ENCODE results near the gene ZSWIM6. TPM values are rescaled to one million over a fixed set of nuclear protein-coding genes. Genes with fewer than 3 reads are reported as not detected.

Gene ZSWIM6
- total RNA-seq, 4 donors from 2014 or later, result 13.3 to 19.4 (median 16.0) TPM

GRCh38 chr5:61477788-61478187 lies 145.7 kb downstream of the ZSWIM6 start:
- H3K27ac ChIP-seq, result no peak overlapping the region
- no peak for TF ChIP-seq CTCF (IDR thresholded peaks at IDR 0.05)
- TF ChIP-seq POLR2A (IDR thresholded peaks at IDR 0.05), result no peak
- no peak for DNase-seq
- H3K4me1 ChIP-seq, result no peaks in the 10 kb centered on the region
- H3K36me3 ChIP-seq, result peaks cover 0 to 6% (median 0%) of the 10 kb centered on the region in 3 donors
- H3K27me3 ChIP-seq, result no peaks in the 10 kb centered on the region
- H3K9me3 ChIP-seq, result no peaks in the 10 kb centered on the region
- no peak overlapping the region for H3K4me3 ChIP-seq

- TF ChIP-seq POLR2A (IDR thresholded peaks at IDR 0.05) (no peak), CTCF (IDR thresholded peaks at IDR 0.05) (no peak)
- Histone ChIP-seq H3K36me3 (no peaks in the 10 kb centered on the region), H3K9me3 (no peaks in the 10 kb centered on the region), H3K27ac (no peak overlapping the region), H3K4me1 (no peaks in the 10 kb centered on the region), H3K4me3 (no peak overlapping the region), H3K27me3 (no peaks in the 10 kb centered on the region)
- no peak for DNase-seq
Measured at GRCh38 chr5:61479850-61480614, 148.0 kb downstream of the ZSWIM6 start.

DNA sequence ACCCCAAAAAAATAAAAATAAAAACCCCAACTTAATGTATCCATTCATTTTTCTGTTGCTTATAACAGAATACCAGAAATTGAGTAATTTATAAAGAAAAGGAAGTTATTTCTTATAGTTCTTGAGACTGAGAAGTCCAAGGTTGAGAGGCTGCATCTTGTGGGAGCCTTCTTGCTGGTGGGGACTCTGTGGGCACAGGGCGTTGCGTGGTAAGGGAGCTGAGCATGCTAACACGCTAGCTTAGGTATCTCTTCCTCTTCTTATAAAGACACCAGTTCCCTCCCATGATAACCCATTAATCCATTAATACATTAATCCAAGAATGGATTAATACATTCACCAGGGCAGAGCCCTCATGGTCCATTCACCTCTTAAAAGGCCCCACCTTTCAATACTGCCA lies 150.9 kb downstream of the ZSWIM6 start:
- DNase-seq, result no peak
- TF ChIP-seq CTCF (IDR thresholded peaks at IDR 0.05) (no peak), POLR2A (IDR thresholded peaks at IDR 0.05) (no peak)

DNA sequence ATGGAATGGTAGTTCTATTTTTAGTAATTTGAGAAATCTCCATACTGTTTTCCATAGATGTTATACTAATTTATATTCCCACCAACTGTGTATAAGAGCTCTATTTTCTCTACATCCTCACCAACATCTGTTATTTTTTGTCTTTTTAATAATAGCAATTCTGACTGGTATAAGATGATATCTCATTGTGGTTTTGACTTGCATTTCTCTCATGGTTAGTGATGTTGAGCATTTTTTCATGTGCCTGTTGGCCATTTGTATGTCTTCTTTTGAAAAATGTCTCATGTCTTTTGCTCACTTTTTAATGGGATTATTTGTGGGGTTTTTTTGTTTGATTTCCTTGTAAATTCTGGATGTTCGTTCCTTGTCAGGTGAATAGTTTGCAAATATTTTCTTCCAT lies 154.4 kb downstream of the ZSWIM6 start:
- H3K36me3 ChIP-seq, result no peaks in the 10 kb centered on the region
- no peaks in the 10 kb centered on the region for H3K27me3 ChIP-seq
- no peak for DNase-seq
- no peak overlapping the region for H3K27ac ChIP-seq
- H3K4me3 ChIP-seq, result no peak overlapping the region
- TF ChIP-seq POLR2A (IDR thresholded peaks at IDR 0.05), result no peak
- no peak for TF ChIP-seq CTCF (IDR thresholded peaks at IDR 0.05)
- no peaks in the 10 kb centered on the region for H3K9me3 ChIP-seq
- H3K4me1 ChIP-seq, result no peaks in the 10 kb centered on the region

More for the DNA sequence above, 150.9 kb downstream of the ZSWIM6 start:
- Histone ChIP-seq H3K27me3 (no peaks in the 10 kb centered on the region), H3K36me3 (no peaks in the 10 kb centered on the region), H3K4me1 (no peaks in the 10 kb centered on the region), H3K4me3 (no peak overlapping the region), H3K27ac (no peak overlapping the region), H3K9me3 (no peaks in the 10 kb centered on the region)

GRCh38 chr5:61489574-61489973 lies 157.5 kb downstream of the ZSWIM6 start:
- Histone ChIP-seq H3K27ac (no peak overlapping the region), H3K4me3 (no peak overlapping the region), H3K4me1 (no peaks in the 10 kb centered on the region), H3K27me3 (no peaks in the 10 kb centered on the region), H3K36me3 (peaks cover 0 to 6% (median 0%) of the 10 kb centered on the region in 3 donors), H3K9me3 (no peaks in the 10 kb centered on the region)
- DNase-seq, result no peak
- TF ChIP-seq POLR2A (IDR thresholded peaks at IDR 0.05), result no peak
- TF ChIP-seq CTCF (IDR thresholded peaks at IDR 0.05), result no peak

Data from Peyer's patch (tissue), 4 donors.